NCI-H748 treated with DMSO at 0.1 percent for 48 hours (cell line): ENCODE measurements around the gene PHF21A.

Source experiments
- DNase-seq: peaks from one replicate; lab custom pipeline; 2025; lab: John Stamatoyannopoulos, UW

PHF21A gene

DNA sequence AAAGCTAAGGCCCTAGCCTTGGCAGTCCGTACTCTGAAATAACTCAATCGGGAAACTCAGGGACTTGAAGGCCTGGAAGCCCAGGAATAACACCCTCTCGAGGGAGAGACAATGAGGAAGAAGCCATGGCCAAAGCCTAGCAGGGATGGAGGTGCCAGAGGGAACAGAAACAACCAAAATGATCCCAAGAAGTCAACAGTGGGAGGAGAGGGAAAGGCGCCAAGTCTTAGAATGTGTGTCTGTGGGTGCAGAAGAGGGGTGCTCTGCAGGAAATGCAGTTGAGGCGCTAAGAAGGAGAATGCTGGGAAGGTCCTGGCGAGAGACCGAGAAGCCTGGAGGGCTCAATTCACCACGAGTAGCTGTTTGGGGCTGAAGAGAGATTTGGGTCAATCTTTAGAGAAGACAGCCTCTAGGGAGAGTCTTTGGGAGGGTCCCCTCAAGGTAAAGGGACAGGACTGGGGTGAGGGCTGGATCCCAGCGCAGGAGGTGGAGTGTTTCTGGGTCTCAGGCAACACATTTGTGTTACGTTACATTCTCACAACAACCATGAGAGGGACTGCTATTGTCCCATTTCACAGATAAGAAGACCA, 236.6 kb downstream of the PHF21A start:
- DNase-seq, result no peak
